MM.1S (cell line): Measurements from ENCODE around the gene ZNF808.

ENCODE experiments used
- DNase-seq: peaks from one replicate; pipeline ENCODE4 v3.0.0-alpha.2; 2015
- H2AFZ ChIP-seq: fragments of 300-600 bp; sonication (generic); 2 replicates; pipeline ENCODE4 v1.6.0; 2016; ENCODE audit warnings: antibody characterized with exemption, low read length
- H3F3A ChIP-seq: fragments of 300-600 bp; sonication (generic); 2 replicates; pipeline ENCODE4 v1.6.1; 2016; ENCODE audit warnings: mild to moderate bottlenecking, antibody characterized with exemption, low read length, moderate library complexity, mixed read lengths; ENCODE audit not compliant: insufficient read depth
- H3K27ac ChIP-seq: fragments of 300-600 bp; sonication (generic); 2 replicates; pipeline ENCODE4 v1.5.1; 2016; ENCODE audit warnings: mild to moderate bottlenecking, low read length
- H3K27me3 ChIP-seq: fragments of 300-600 bp; sonication (generic); replicated peaks from 2 replicates; pipeline ENCODE4 v1.6.0; 2016; ENCODE audit warnings: low read length; ENCODE audit not compliant: insufficient read depth
- H3K36me3 ChIP-seq: fragments of 300-600 bp; sonication (generic); replicated peaks from 2 replicates; pipeline ENCODE4 v1.6.1; 2016; ENCODE audit warnings: mild to moderate bottlenecking, low read length, mixed read lengths; ENCODE audit not compliant: insufficient read depth
- H3K4me1 ChIP-seq: fragments of 300-600 bp; sonication (generic); 2 replicates; pipeline ENCODE4 v1.6.1; 2016; ENCODE audit warnings: low read length, mixed read lengths
- H3K4me2 ChIP-seq: fragments of 300-600 bp; sonication (generic); 2 replicates; pipeline ENCODE4 v1.6.0; 2016; ENCODE audit warnings: low read depth, low read length
- H3K4me3 ChIP-seq: fragments of 300-600 bp; sonication (generic); 2 replicates; pipeline ENCODE4 v1.5.1; 2016; ENCODE audit warnings: low read length, mixed read lengths
- H3K79me2 ChIP-seq: fragments of 300-600 bp; sonication (generic); 2 replicates; pipeline ENCODE4 v1.6.1; 2016; ENCODE audit warnings: mixed run types, low read length, mixed read lengths
- H3K9ac ChIP-seq: fragments of 300-600 bp; sonication (generic); 2 replicates; pipeline ENCODE4 v1.6.1; 2016; ENCODE audit warnings: low read length, mixed read lengths
- H3K9me2 ChIP-seq: fragments of 300-600 bp; sonication (generic); replicated peaks from 2 replicates; pipeline ENCODE4 v1.6.1; 2016; ENCODE audit warnings: mild to moderate bottlenecking, low read length, mixed read lengths; ENCODE audit not compliant: insufficient read depth
- H3K9me3 ChIP-seq: fragments of 300-600 bp; sonication (generic); replicated peaks from 2 replicates; pipeline ENCODE4 v1.6.1; 2016; ENCODE audit warnings: mild to moderate bottlenecking, low read length, mixed read lengths; ENCODE audit not compliant: insufficient read depth
- H4K20me1 ChIP-seq: fragments of 300-600 bp; sonication (generic); 2 replicates; pipeline ENCODE4 v1.6.1; 2016; ENCODE audit warnings: mild to moderate bottlenecking, low read length, moderate library complexity, mixed read lengths; ENCODE audit not compliant: insufficient read depth
- EZH2 ChIP-seq: fragments of 300-600 bp; sonication (generic); optimal IDR thresholded peaks from 2 replicates; pipeline ENCODE3; 2017; ENCODE audit warnings: low read depth, mild to moderate bottlenecking, antibody characterized with exemption, low read length, mixed read lengths
- EZH2phosphoT487 ChIP-seq: fragments of 300-600 bp; sonication (generic); IDR thresholded peaks from 2 replicates; pipeline ENCODE4 v1.6.1; 2018; ENCODE audit warnings: antibody characterized with exemption, low read length
- TF ChIP-seq, protein P1 (sequence below): fragments of 300-600 bp; sonication (generic); IDR thresholded peaks from 2 replicates; pipeline ENCODE4 v1.5.1; 2016; ENCODE audit warnings: antibody characterized with exemption, low read length, mixed read lengths

Gene ZNF808

DNA sequence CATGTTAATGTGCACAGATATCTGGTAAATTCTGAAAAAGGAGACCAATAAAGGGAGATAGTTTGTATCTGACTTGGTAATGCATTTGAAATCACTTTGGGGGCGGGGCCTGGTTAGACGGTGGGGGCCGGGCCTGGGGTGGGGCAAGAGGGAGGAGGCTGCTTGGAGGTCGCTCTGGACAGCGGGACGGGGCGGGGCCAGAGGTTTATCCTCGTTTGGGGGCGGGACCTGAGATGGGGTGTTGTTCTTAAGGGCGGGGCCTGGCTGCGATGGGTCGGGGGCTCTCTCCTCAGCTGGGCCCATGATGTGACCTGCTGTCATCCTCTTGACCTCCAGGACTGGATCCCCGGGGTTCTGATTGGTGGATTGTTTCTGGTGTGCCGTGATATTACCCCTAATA lies 4.9 kb upstream of the ZNF808 start:
- Histone ChIP-seq H3K27me3 (no peaks in the 10 kb centered on the region), H3K4me2 (no peak overlapping the region), H3K4me1 (no peaks in the 10 kb centered on the region), H3K79me2 (no peaks in the 10 kb centered on the region), H3K9ac (no peak overlapping the region), H3K36me3 (no peaks in the 10 kb centered on the region), H3K9me2 (no peaks in the 10 kb centered on the region), H3K9me3 (no peaks in the 10 kb centered on the region), H3K27ac (no peak overlapping the region), H3K4me3 (no peak overlapping the region), H3F3A (no peaks in the 10 kb centered on the region), H4K20me1 (no peaks in the 10 kb centered on the region), H2AFZ (no peak overlapping the region)
- no peak for TF ChIP-seq EZH2
- DNase-seq, result no peak

- H4K20me1 ChIP-seq, result no peaks in the 10 kb centered on the region
- no peaks in the 10 kb centered on the region for H3K9me2 ChIP-seq
- H3K79me2 ChIP-seq, result no peaks in the 10 kb centered on the region
- no peak overlapping the region for H3K4me3 ChIP-seq
- no peaks in the 10 kb centered on the region for H3K36me3 ChIP-seq
- H3K9me3 ChIP-seq, result no peaks in the 10 kb centered on the region
- no peak overlapping the region for H3K27ac ChIP-seq
- no peak overlapping the region for H3K4me2 ChIP-seq
- H2AFZ ChIP-seq, result no peak overlapping the region
- no peaks in the 10 kb centered on the region for H3F3A ChIP-seq
- no peak for TF ChIP-seq EZH2
- TF ChIP-seq EZH2phosphoT487, result no peak
- TF ChIP-seq, protein P1, sequence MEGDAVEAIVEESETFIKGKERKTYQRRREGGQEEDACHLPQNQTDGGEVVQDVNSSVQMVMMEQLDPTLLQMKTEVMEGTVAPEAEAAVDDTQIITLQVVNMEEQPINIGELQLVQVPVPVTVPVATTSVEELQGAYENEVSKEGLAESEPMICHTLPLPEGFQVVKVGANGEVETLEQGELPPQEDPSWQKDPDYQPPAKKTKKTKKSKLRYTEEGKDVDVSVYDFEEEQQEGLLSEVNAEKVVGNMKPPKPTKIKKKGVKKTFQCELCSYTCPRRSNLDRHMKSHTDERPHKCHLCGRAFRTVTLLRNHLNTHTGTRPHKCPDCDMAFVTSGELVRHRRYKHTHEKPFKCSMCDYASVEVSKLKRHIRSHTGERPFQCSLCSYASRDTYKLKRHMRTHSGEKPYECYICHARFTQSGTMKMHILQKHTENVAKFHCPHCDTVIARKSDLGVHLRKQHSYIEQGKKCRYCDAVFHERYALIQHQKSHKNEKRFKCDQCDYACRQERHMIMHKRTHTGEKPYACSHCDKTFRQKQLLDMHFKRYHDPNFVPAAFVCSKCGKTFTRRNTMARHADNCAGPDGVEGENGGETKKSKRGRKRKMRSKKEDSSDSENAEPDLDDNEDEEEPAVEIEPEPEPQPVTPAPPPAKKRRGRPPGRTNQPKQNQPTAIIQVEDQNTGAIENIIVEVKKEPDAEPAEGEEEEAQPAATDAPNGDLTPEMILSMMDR, result no peak
- DNase-seq, result no peak
- no peak overlapping the region for H3K9ac ChIP-seq
- no peaks in the 10 kb centered on the region for H3K4me1 ChIP-seq
- H3K27me3 ChIP-seq, result no peaks in the 10 kb centered on the region
Observed at GRCh38 chr19:52524086-52524485, 3.4 kb upstream of the ZNF808 start.

GRCh38 chr19:52527956-52528351 lies 486 bp downstream of the ZNF808 start:
- no peaks in the 10 kb centered on the region for H3K4me1 ChIP-seq
- H3K9ac ChIP-seq, result peak overlapping the region; percentile 49; the same call in 1 of the 2 replicates
- H3K4me2 ChIP-seq, result peak overlapping the region; percentile 66
- no peak for TF ChIP-seq EZH2phosphoT487
- TF ChIP-seq, protein P1, result no peak
- TF ChIP-seq EZH2, result no peak
- H4K20me1 ChIP-seq, result no peaks in the 10 kb centered on the region
- peak overlapping the region; percentile 39; the same call in 1 of the 2 replicates for H3K27ac ChIP-seq
- H3K9me3 ChIP-seq, result no peaks in the 10 kb centered on the region
- no peaks in the 10 kb centered on the region for H3K27me3 ChIP-seq
- H3K36me3 ChIP-seq, result no peaks in the 10 kb centered on the region
- H3K4me3 ChIP-seq, result peak overlapping the region; percentile 69
- H3K79me2 ChIP-seq, result no peaks in the 10 kb centered on the region
- DNase-seq, result no peak
- H3F3A ChIP-seq, result no peaks in the 10 kb centered on the region
- H3K9me2 ChIP-seq, result no peaks in the 10 kb centered on the region
- H2AFZ ChIP-seq, result peak overlapping the region; percentile 83

GRCh38 chr19:52532480-52532879 lies 5.0 kb downstream of the ZNF808 start:
- Histone ChIP-seq H2AFZ (no peak overlapping the region), H3K4me1 (no peaks in the 10 kb centered on the region), H3K9ac (no peak overlapping the region), H3K9me3 (no peaks in the 10 kb centered on the region), H3K4me3 (no peak overlapping the region), H3K9me2 (no peaks in the 10 kb centered on the region), H3K36me3 (no peaks in the 10 kb centered on the region), H3K4me2 (no peak overlapping the region), H3K27me3 (no peaks in the 10 kb centered on the region), H3K27ac (no peak overlapping the region), H3F3A (no peaks in the 10 kb centered on the region), H3K79me2 (no peaks in the 10 kb centered on the region), H4K20me1 (no peaks in the 10 kb centered on the region)
- DNase-seq, result no peak
- TF ChIP-seq EZH2, result no peak
- TF ChIP-seq EZH2phosphoT487, result no peak
- TF ChIP-seq, protein P1, result no peak
